ENCODE results near the gene TBX15. TPM values are rescaled to one million over a fixed set of nuclear protein-coding genes. Genes with fewer than 3 reads are reported as not detected.

The TBX15 gene
- total and polyA plus RNA-seq, 4 experiments from 2014 or later, result 0.05 TPM; not detected in 3

- no peak overlapping the region for H3K4me3 ChIP-seq (ENCODE audit: low read length in 2 of 2)
- CTCF ChIA-PET (ENCODE audit: partially characterized antibody), result no interaction called here
- no peaks in the 10 kb centered on the region for H3K27me3 ChIP-seq (ENCODE audit: insufficient read depth, low read length)
- DNase-seq, result no peak
- POLR2A ChIA-PET (ENCODE audit: partially characterized antibody), result no interaction called here
- Mint-ChIP-seq H3K4me1 (no peaks in the 10 kb centered on the region), H3K36me3 (no peaks in the 10 kb centered on the region), H3K9me3 (peaks cover 0 to 5% (median 3%) of the 10 kb centered on the region in 8 donors), H3K27ac (no peak overlapping the region), H3K4me3 (no peak overlapping the region), H3K27me3 (no peaks in the 10 kb centered on the region)
- no peak overlapping the region for H3K27ac ChIP-seq (ENCODE audit: low read depth, low read length)
- intact Hi-C loops (cut with micrococcal nuclease), result no loop called here
- no peaks in the 10 kb centered on the region for H3K9me3 ChIP-seq (ENCODE audit: control insufficient read depth in 1 of 2, low read length in 2 of 2)
- no peaks in the 10 kb centered on the region for H3K4me1 ChIP-seq (ENCODE audit: insufficient read depth, low read length)
- H3K36me3 ChIP-seq (ENCODE audit: insufficient read depth, low read length), result no peaks in the 10 kb centered on the region
Observed at GRCh38 chr1:118859999-118860398, 128.1 kb downstream of the TBX15 start.

GRCh38 chr1:118846443-118846842 lies 141.7 kb downstream of the TBX15 start:
- no peaks in the 10 kb centered on the region for H3K27me3 Mint-ChIP-seq
- Histone ChIP-seq H3K9me3 (ENCODE audit: control insufficient read depth in 1 of 2, low read length in 2 of 2) (no peaks in the 10 kb centered on the region), H3K4me1 (ENCODE audit: insufficient read depth, low read length) (no peaks in the 10 kb centered on the region), H3K36me3 (ENCODE audit: insufficient read depth, low read length) (no peaks in the 10 kb centered on the region), H3K27ac (ENCODE audit: low read depth, low read length) (no peak overlapping the region), H3K4me3 (ENCODE audit: low read length in 2 of 2) (no peak overlapping the region), H3K27me3 (ENCODE audit: insufficient read depth, low read length) (no peaks in the 10 kb centered on the region)
- no peak overlapping the region for H3K4me3 Mint-ChIP-seq
- H3K36me3 Mint-ChIP-seq, result peaks cover 0 to 2% of the 10 kb centered on the region in 2 donors
- ChIA-PET CTCF (ENCODE audit: partially characterized antibody) (no interaction called here), POLR2A (ENCODE audit: partially characterized antibody) (no interaction called here)
- H3K9me3 Mint-ChIP-seq, result peaks cover 0 to 21% (median 8%) of the 10 kb centered on the region in 8 donors
- H3K4me1 Mint-ChIP-seq, result no peaks in the 10 kb centered on the region
- H3K27ac Mint-ChIP-seq, result no peak overlapping the region
- intact Hi-C loops (cut with micrococcal nuclease), result no loop called here
- DNase-seq, result no peak

GRCh38 chr1:118842452-118843201 lies 145.5 kb downstream of the TBX15 start:
- no peak for DNase-seq
- Histone ChIP-seq H3K36me3 (ENCODE audit: insufficient read depth, low read length) (no peaks in the 10 kb centered on the region), H3K27me3 (ENCODE audit: insufficient read depth, low read length) (no peaks in the 10 kb centered on the region), H3K27ac (ENCODE audit: low read depth, low read length) (no peak overlapping the region), H3K9me3 (ENCODE audit: control insufficient read depth in 1 of 2, low read length in 2 of 2) (no peaks in the 10 kb centered on the region), H3K4me3 (ENCODE audit: low read length in 2 of 2) (no peak overlapping the region), H3K4me1 (ENCODE audit: insufficient read depth, low read length) (no peaks in the 10 kb centered on the region)
- ChIA-PET POLR2A (ENCODE audit: partially characterized antibody) (no interaction called here), CTCF (ENCODE audit: partially characterized antibody) (no interaction called here)
- no peak overlapping the region for H3K4me3 Mint-ChIP-seq
- H3K9me3 Mint-ChIP-seq, result peaks cover 0 to 12% (median 3%) of the 10 kb centered on the region in 8 donors
- no peak overlapping the region for H3K27ac Mint-ChIP-seq
- H3K36me3 Mint-ChIP-seq, result no peaks in the 10 kb centered on the region
- no peaks in the 10 kb centered on the region for H3K4me1 Mint-ChIP-seq
- H3K27me3 Mint-ChIP-seq, result no peaks in the 10 kb centered on the region
- intact Hi-C loops (cut with micrococcal nuclease), result no loop called here

- CTCF ChIA-PET (ENCODE audit: partially characterized antibody), result no interaction called here
- Mint-ChIP-seq H3K27me3 (no peaks in the 10 kb centered on the region), H3K4me3 (no peak overlapping the region), H3K4me1 (no peaks in the 10 kb centered on the region), H3K36me3 (no peaks in the 10 kb centered on the region), H3K9me3 (peaks cover 0 to 12% (median 3%) of the 10 kb centered on the region in 8 donors), H3K27ac (no peak overlapping the region)
- intact Hi-C loops (cut with micrococcal nuclease), result no loop called here
- Histone ChIP-seq H3K4me1 (ENCODE audit: insufficient read depth, low read length) (no peaks in the 10 kb centered on the region), H3K36me3 (ENCODE audit: insufficient read depth, low read length) (no peaks in the 10 kb centered on the region), H3K27me3 (ENCODE audit: insufficient read depth, low read length) (no peaks in the 10 kb centered on the region), H3K27ac (ENCODE audit: low read depth, low read length) (no peak overlapping the region), H3K9me3 (ENCODE audit: control insufficient read depth in 1 of 2, low read length in 2 of 2) (no peaks in the 10 kb centered on the region), H3K4me3 (ENCODE audit: low read length in 2 of 2) (no peak overlapping the region)
- DNase-seq, result no peak
- POLR2A ChIA-PET (ENCODE audit: partially characterized antibody), result no interaction called here
Observed at GRCh38 chr1:118841521-118841920, 146.6 kb downstream of the TBX15 start.

Other genes with a start within 250 kb of the TBX15 start
- gene WARS2, start 152.3 kb upstream of the TBX15 start, total RNA-seq, result 1 to 10 TPM; 6.9 to 9.5 TPM
- 10 to 100 TPM; 11.4 to 12.4 TPM for gene WARS2, start 152.3 kb upstream of the TBX15 start, polyA plus RNA-seq